Colonic mucosa (tissue), 4 donors: ENCODE measurements around the gene RAB30. TPM values are rescaled to one million over a fixed set of nuclear protein-coding genes. Genes with fewer than 3 reads are reported as not detected.

Experiments used
- DNase-seq: peaks from one replicate; pipeline ENCODE4 v3.0.0-alpha.2; 2020
- H3K27ac ChIP-seq: fragments of 200-600 bp; one replicate; pipeline ENCODE4 v1.8.0; 2021
- H3K27me3 ChIP-seq: fragments of 200-600 bp; one replicate; pipeline ENCODE4 v1.8.0; 2021
- H3K36me3 ChIP-seq: fragments of 200-600 bp; one replicate; pipeline ENCODE4 v1.8.0; 2021
- H3K4me1 ChIP-seq: fragments of 200-600 bp; one replicate; pipeline ENCODE4 v1.8.0; 2021; ENCODE audit warnings: mild to moderate bottlenecking
- H3K4me3 ChIP-seq: fragments of 200-600 bp; one replicate; pipeline ENCODE4 v1.8.0; 2021
- H3K9ac ChIP-seq, 2 donors: one replicate each; pipeline ENCODE4 v1.7.0; 2013; ENCODE audit warnings: control low read depth in 2 of 2, low read depth in 2 of 2, low read length in 2 of 2
- H3K9me3 ChIP-seq: fragments of 200-600 bp; one replicate; pipeline ENCODE4 v1.8.0; 2021
- CTCF ChIP-seq: fragments of 200-600 bp; IDR thresholded peaks from one replicate; pipeline ENCODE4 v1.8.0; 2022; ENCODE audit warnings: antibody characterized with exemption, mild to moderate bottlenecking
- intact Hi-C: fragments of 100-400 bp; cut with DNase I; formaldehyde crosslinking; loops from one replicate; pipeline ENCODE4 v1.14.1; 2022
- total RNA-seq, 2 donors: library from RNA; stranded (reverse); fragmentation: NEBNext Ultra II Directional in 1 of 2; extraction: Animal tissue kit (Norgen Biotek cat#: 25700) in 1 of 2; gene quantifications; one replicate each; pipeline ENCODE4 v1.2.1, GENCODE V29; 2021
- donor health status: healthy.
- donor health status: DM: no; HTN: no; CAD: no.
- donor health status: DM: no; HTN: no; CAD: no.

Gene RAB30
- total RNA-seq, 2 donors from 2014 or later: 6.3 to 16.9 TPM

DNA sequence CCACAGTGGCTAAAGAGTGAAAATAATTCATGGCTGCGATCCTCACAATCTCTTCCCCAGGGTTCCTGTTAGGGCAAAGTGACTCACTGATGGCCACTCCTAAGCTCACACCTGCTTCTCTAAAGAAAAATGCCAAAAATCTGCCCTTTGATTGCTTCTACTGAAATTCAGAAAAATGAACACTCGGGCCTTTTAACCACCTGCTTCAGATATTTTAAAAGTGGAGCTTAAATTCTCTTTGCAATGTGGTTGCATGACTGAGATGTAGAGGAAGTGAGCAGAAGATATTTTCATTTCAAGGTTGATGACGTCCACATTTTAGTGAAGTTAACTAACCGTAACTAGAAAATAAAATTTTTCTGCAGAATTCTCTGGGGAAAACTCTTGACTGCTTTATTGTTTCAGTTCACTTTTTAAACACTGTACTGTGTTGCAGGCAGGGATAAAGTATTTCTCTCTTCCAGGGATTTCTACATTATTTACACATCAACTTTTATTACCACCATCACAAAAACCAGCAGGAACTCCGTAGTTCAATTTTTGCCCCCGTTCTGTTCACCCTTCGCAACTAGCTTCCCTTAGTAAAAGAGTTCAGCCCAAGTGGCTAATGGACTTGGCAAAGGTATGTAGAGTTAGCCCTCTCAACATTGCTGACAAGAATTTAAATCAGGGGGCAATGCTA, 8.5 kb downstream of the RAB30 start:
- DNase-seq: no peak
- H3K9me3 ChIP-seq: no peaks in the 10 kb centered on the region
- no peak for TF ChIP-seq CTCF
- no peaks in the 10 kb centered on the region for H3K36me3 ChIP-seq
- H3K9ac ChIP-seq: peak overlapping the region in 1 of 2 donors; percentile 44
- intact Hi-C loops: no loop called here
- H3K27ac ChIP-seq: peak overlapping the region; percentile 14
- H3K4me1 ChIP-seq: no peaks in the 10 kb centered on the region
- H3K27me3 ChIP-seq: no peaks in the 10 kb centered on the region
- H3K4me3 ChIP-seq: no peak overlapping the region

- no peak for DNase-seq
- TF ChIP-seq CTCF: no peak
Observed at GRCh38 chr11:83061883-83062282, 9.8 kb downstream of the RAB30 start.

GRCh38 chr11:83060965-83061364, 10.7 kb downstream of the RAB30 start:
- no peak overlapping the region for H3K4me3 ChIP-seq
- H3K36me3 ChIP-seq: no peaks in the 10 kb centered on the region
- no peak for DNase-seq
- H3K4me1 ChIP-seq: no peaks in the 10 kb centered on the region
- no peaks in the 10 kb centered on the region for H3K9me3 ChIP-seq
- intact Hi-C loops: no loop called here
- H3K27ac ChIP-seq: no peak overlapping the region
- no peak overlapping the region for H3K9ac ChIP-seq
- no peaks in the 10 kb centered on the region for H3K27me3 ChIP-seq
- no peak for TF ChIP-seq CTCF

More at GRCh38 chr11:83061883-83062282, 9.8 kb downstream of the RAB30 start:
- intact Hi-C loops: no loop called here
- Histone ChIP-seq H3K4me3 (no peak overlapping the region), H3K27me3 (no peaks in the 10 kb centered on the region), H3K9me3 (no peaks in the 10 kb centered on the region), H3K36me3 (no peaks in the 10 kb centered on the region), H3K9ac (no peak overlapping the region), H3K27ac (no peak overlapping the region), H3K4me1 (no peaks in the 10 kb centered on the region)

GRCh38 chr11:83057721-83058120, 14.0 kb downstream of the RAB30 start:
- Histone ChIP-seq H3K27ac (no peak overlapping the region), H3K9ac (no peak overlapping the region), H3K27me3 (no peaks in the 10 kb centered on the region), H3K9me3 (no peaks in the 10 kb centered on the region), H3K4me1 (no peaks in the 10 kb centered on the region), H3K4me3 (no peak overlapping the region), H3K36me3 (no peaks in the 10 kb centered on the region)
- DNase-seq: no peak
- no peak for TF ChIP-seq CTCF
- intact Hi-C loops: no loop called here

DNA sequence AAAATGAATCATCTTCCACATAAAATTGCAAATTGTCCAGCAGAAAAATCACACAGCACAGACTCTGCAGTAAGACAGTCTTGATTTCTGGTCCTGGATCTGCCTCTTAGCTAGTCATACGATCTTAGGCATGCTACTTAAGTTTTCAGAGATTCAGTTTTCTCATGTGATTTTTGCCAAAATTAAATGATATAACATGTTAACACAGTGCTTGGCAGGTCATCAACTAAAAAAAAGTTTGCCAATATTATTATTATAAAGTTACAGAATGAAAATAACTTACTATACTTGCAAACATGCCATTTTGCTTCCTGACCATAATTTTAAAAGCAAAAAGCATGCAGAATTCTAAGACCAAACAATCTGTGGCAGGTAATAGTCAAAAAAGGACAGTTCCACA, 15.1 kb downstream of the RAB30 start:
- no peak for TF ChIP-seq CTCF
- no peak overlapping the region for H3K27ac ChIP-seq
- H3K4me3 ChIP-seq: no peak overlapping the region
- no peak for DNase-seq
- no peaks in the 10 kb centered on the region for H3K27me3 ChIP-seq
- H3K4me1 ChIP-seq: no peaks in the 10 kb centered on the region
- no peaks in the 10 kb centered on the region for H3K9me3 ChIP-seq
- no peak overlapping the region for H3K9ac ChIP-seq
- intact Hi-C loops: no loop called here
- no peaks in the 10 kb centered on the region for H3K36me3 ChIP-seq
